Measurements from ENCODE around the gene ARHGEF16.

ARHGEF16 gene

GRCh38 chr1:3501856-3502640 lies 47.6 kb downstream of the ARHGEF16 start:
- ATAC-seq, result peak; percentile 96
- H3K9me3 Mint-ChIP-seq, result no peaks in the 10 kb centered on the region
- no peaks in the 10 kb centered on the region for H3K36me3 Mint-ChIP-seq

GRCh38 chr1:3502641-3503524 lies 48.4 kb downstream of the ARHGEF16 start:
- H3K9me3 Mint-ChIP-seq, result no peaks in the 10 kb centered on the region
- no peak overlapping the region for H3K4me3 Mint-ChIP-seq

More at GRCh38 chr1:3501856-3502640, 47.6 kb downstream of the ARHGEF16 start:
- Mint-ChIP-seq H3K27ac (no peak overlapping the region), H3K27me3 (no peaks in the 10 kb centered on the region), H3K4me1 (no peaks in the 10 kb centered on the region), H3K4me3 (no peak overlapping the region)

DNA sequence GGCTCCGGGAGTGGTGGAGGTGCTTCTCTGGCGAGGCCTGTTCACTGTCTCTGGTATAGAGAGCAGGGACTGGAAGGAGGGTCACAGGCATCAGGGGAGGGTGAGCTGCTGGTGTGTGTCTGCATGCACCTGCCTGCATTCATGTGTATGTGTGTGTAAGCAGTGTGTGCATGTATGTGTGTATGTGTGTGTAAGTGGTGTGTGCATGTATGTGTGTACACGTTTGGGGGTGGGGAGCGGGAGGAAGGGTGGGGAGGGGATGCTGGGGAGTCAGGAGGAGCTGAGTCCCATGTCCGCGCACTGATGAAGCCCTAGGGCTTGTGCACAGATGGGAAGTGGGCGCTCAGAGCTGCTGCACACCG lies 49.0 kb downstream of the ARHGEF16 start:
- Mint-ChIP-seq H3K36me3 (no peaks in the 10 kb centered on the region), H3K9me3 (no peaks in the 10 kb centered on the region)
- no peak for ATAC-seq

More at GRCh38 chr1:3502641-3503524, 48.4 kb downstream of the ARHGEF16 start:
- Mint-ChIP-seq H3K27me3 (no peaks in the 10 kb centered on the region), H3K27ac (no peak overlapping the region), H3K4me1 (no peaks in the 10 kb centered on the region), H3K36me3 (no peaks in the 10 kb centered on the region)
- no peak for ATAC-seq

DNA sequence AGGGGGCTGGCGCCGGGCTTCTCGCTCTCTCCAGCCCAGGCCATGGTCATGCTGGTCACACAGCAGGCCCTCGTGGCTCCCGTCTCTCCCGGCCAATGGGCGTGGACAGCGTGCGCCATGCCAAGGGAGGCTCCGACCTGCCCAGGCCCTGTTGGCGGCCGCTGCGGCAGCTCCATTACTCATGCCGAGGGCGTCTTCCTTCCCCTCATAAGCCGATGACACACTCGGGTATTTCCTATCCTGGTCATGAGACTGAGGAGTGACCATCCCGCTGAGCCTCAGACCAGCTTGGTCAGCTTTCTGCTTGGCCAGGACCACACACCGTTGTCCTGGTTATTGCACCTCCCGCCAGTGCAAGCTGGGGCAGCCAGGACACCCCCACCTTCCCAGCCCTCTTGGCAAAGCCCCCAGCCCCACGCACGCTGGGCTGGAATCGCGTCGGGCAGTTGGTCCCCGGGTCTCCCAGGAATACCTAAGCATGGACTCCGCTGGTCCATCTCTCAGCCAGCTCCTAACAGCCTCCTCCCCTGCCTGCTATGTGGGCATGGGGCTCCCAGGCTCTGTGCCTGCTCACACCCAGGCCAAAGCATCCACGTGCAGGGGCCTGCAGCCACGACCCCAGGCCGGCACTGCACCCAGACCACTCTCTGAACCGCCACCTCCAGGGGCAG lies 49.8 kb downstream of the ARHGEF16 start:
- Mint-ChIP-seq H3K36me3 (no peaks in the 10 kb centered on the region), H3K27me3 (no peaks in the 10 kb centered on the region), H3K4me1 (no peaks in the 10 kb centered on the region), H3K4me3 (no peak overlapping the region), H3K27ac (no peak overlapping the region), H3K9me3 (no peaks in the 10 kb centered on the region)
- ATAC-seq, result no peak

More for the DNA sequence above, 49.0 kb downstream of the ARHGEF16 start:
- Mint-ChIP-seq H3K27me3 (no peaks in the 10 kb centered on the region), H3K4me3 (no peak overlapping the region), H3K4me1 (no peaks in the 10 kb centered on the region), H3K27ac (no peak overlapping the region)

GRCh38 chr1:3504822-3505153 lies 50.3 kb downstream of the ARHGEF16 start:
- H3K4me3 Mint-ChIP-seq, result no peak overlapping the region
- H3K4me1 Mint-ChIP-seq, result no peaks in the 10 kb centered on the region
- no peak overlapping the region for H3K27ac Mint-ChIP-seq
- ATAC-seq, result no peak
- no peaks in the 10 kb centered on the region for H3K27me3 Mint-ChIP-seq
- no peaks in the 10 kb centered on the region for H3K36me3 Mint-ChIP-seq
- H3K9me3 Mint-ChIP-seq, result no peaks in the 10 kb centered on the region

DNA sequence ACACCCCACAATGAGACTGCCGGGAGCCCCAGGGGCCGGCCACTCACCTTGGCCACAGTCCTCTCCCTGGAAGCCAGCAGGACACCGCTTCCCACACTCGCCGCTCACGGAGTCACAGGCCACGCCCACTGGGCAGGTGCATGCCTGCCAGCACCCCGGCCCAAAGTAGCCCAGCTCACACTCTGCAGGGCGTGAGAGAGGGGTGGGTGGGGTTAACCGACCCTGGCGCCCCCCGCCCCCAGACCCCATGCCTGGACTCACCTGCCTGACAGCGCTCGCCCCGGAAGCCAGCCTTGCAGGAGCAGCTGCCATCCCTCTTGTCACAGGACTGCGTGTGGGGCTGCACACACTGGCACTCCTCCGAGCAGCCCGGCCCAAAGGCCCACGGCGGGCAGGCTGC lies 50.7 kb downstream of the ARHGEF16 start:
- Mint-ChIP-seq H3K4me1 (peaks cover under 1% of the 10 kb centered on the region), H3K27ac (no peak overlapping the region), H3K27me3 (no peaks in the 10 kb centered on the region), H3K4me3 (no peak overlapping the region), H3K36me3 (no peaks in the 10 kb centered on the region), H3K9me3 (no peaks in the 10 kb centered on the region)
- ATAC-seq, result no peak

DNA sequence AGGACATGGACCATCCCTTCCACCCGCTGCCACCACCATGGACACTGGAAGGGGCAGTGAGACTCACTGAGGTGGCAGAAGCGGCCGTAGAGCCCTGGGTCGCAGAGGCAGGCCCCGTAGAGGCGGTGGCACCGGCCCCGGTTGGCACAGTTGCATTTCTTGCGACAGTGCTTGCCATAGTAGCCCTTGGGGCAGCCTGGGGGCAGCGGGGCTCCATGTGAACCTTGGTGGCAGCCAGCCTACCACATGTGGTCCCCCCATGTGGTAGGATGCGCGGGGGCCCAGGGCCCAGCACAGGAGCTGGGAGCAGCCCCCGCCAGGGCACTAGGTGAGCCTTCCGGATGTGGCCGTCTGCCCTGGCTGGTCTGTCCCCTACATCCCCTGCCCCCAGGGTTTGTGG lies 51.6 kb downstream of the ARHGEF16 start:
- Mint-ChIP-seq H3K4me3 (no peak overlapping the region), H3K4me1 (peaks cover 9% of the 10 kb centered on the region), H3K36me3 (no peaks in the 10 kb centered on the region), H3K27me3 (no peaks in the 10 kb centered on the region), H3K27ac (no peak overlapping the region), H3K9me3 (no peaks in the 10 kb centered on the region)
- no peak for ATAC-seq

DNA sequence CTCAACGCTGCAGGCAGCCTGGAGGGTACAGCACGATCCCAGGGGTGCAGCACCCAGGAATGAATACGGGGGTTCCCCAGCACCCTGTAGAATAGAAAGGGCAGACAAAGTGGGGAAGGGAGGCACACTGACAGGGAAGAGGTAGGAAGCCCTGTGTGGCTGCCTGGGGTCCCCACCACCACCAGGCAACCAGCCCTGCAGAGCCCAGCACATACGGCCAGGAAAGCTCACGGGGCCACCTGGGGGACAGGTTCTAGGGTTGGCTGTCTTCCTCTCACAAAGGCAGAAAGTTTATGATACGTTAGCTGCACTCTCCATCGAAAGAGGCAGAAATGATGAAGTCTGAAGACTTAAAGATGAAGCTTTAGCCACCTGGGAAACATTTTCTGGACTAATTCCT lies 52.5 kb downstream of the ARHGEF16 start:
- no peaks in the 10 kb centered on the region for H3K9me3 Mint-ChIP-seq
- no peak overlapping the region for H3K27ac Mint-ChIP-seq
- no peaks in the 10 kb centered on the region for H3K27me3 Mint-ChIP-seq
- peaks cover 11% of the 10 kb centered on the region for H3K4me1 Mint-ChIP-seq
- H3K36me3 Mint-ChIP-seq, result no peaks in the 10 kb centered on the region
- no peak overlapping the region for H3K4me3 Mint-ChIP-seq
- no peak for ATAC-seq

GRCh38 chr1:3507636-3508275 lies 53.3 kb downstream of the ARHGEF16 start:
- Mint-ChIP-seq H3K4me1 (peaks cover 11% of the 10 kb centered on the region), H3K27me3 (no peaks in the 10 kb centered on the region), H3K4me3 (no peak overlapping the region), H3K9me3 (peaks cover 3% of the 10 kb centered on the region), H3K27ac (no peak overlapping the region), H3K36me3 (no peaks in the 10 kb centered on the region)
- ATAC-seq, result no peak

- Mint-ChIP-seq H3K27ac (no peak overlapping the region), H3K27me3 (no peaks in the 10 kb centered on the region), H3K36me3 (no peaks in the 10 kb centered on the region), H3K9me3 (peaks cover 3% of the 10 kb centered on the region), H3K4me1 (peaks cover 11% of the 10 kb centered on the region), H3K4me3 (no peak overlapping the region)
- no peak for ATAC-seq
These were observed 54.4 kb downstream of the ARHGEF16 start for GRCh38 chr1:3508757-3509415.

GRCh38 chr1:3509721-3510120 lies 55.3 kb downstream of the ARHGEF16 start:
- no peak overlapping the region for H3K27ac Mint-ChIP-seq
- H3K4me3 Mint-ChIP-seq, result no peak overlapping the region
- ATAC-seq, result no peak
- peaks cover 11% of the 10 kb centered on the region for H3K4me1 Mint-ChIP-seq
- H3K36me3 Mint-ChIP-seq, result no peaks in the 10 kb centered on the region
- peaks cover 3% of the 10 kb centered on the region for H3K9me3 Mint-ChIP-seq
- H3K27me3 Mint-ChIP-seq, result no peaks in the 10 kb centered on the region

DNA sequence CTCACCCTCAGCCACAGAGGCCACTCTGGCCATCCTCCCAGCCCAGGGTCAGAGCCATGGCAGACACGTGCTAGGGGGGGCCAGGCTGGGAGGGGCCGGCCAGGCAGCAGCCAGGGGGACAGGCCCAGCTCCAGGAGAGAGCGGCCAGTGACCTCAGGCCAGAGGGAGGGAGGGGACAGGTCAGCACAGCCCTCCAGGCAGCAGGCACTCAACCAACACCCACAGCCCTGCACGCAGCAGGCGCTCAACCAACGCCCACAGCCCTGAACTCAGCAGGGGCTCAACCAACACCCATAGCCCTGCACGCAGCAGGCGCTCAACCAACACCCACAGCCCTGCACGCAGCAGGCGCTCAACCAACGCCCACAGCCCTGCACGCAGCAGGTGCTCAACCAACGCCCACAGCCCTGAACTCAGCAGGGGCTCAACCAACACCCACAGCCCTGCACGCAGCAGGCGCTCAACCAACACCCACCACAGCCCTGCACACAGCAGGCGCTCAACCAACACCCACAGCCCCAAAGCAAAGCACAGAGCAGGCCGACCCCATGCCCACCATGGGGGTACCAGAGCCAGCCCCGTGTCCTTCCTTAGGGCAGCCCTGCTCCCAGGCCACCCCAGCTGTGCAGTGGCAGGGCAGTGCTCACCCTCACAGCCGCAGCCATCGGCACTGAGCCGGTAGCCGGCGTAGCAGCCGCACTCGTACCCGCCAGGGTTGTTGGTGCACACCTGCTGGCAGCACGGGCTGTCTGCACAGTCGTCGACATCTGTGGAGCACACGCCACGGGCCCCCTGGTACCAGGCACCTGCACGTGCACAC lies 55.9 kb downstream of the ARHGEF16 start:
- peaks cover 11% of the 10 kb centered on the region for H3K4me1 Mint-ChIP-seq
- H3K27ac Mint-ChIP-seq, result no peak overlapping the region
- peaks cover 3% of the 10 kb centered on the region for H3K9me3 Mint-ChIP-seq
- no peak for ATAC-seq
- H3K4me3 Mint-ChIP-seq, result no peak overlapping the region
- H3K27me3 Mint-ChIP-seq, result no peaks in the 10 kb centered on the region
- H3K36me3 Mint-ChIP-seq, result no peaks in the 10 kb centered on the region

GRCh38 chr1:3510956-3511250 lies 56.4 kb downstream of the ARHGEF16 start:
- no peak overlapping the region for H3K4me3 Mint-ChIP-seq
- ATAC-seq, result peak; percentile 24

DNA sequence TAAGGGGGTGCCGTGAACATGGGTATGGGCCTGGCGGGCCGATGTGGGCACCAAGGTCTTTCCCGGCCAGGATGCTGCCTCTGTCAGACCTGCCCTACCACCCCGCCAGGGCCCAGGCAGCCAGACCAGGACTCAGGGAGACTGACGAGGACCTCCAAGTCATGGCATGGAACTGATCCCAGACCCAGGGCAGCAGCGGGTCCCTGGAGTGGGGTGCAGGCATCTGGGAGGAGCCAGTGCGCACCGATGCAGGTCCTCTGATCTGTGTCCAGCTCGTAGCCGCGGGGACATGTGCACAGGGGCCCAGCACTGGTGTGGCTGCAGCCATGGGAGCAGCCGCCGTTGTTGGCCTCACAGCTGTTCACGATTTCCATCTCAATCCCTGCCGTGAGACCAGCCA lies 56.8 kb downstream of the ARHGEF16 start:
- H3K27me3 Mint-ChIP-seq, result no peaks in the 10 kb centered on the region
- ATAC-seq, result no peak
- H3K4me3 Mint-ChIP-seq, result no peak overlapping the region
- peaks cover 11% of the 10 kb centered on the region for H3K4me1 Mint-ChIP-seq
- no peaks in the 10 kb centered on the region for H3K36me3 Mint-ChIP-seq
- H3K9me3 Mint-ChIP-seq, result peaks cover 3% of the 10 kb centered on the region
- no peak overlapping the region for H3K27ac Mint-ChIP-seq

More at GRCh38 chr1:3510956-3511250, 56.4 kb downstream of the ARHGEF16 start:
- Mint-ChIP-seq H3K4me1 (peaks cover 11% of the 10 kb centered on the region), H3K27ac (no peak overlapping the region), H3K36me3 (no peaks in the 10 kb centered on the region), H3K9me3 (peaks cover 3% of the 10 kb centered on the region), H3K27me3 (no peaks in the 10 kb centered on the region)
